Measurements from ENCODE around the gene ACTG1. TPM values are rescaled to one million over a fixed set of nuclear protein-coding genes. Genes with fewer than 3 reads are reported as not detected.

Gene ACTG1
- total and polyA plus RNA-seq, 2 of the 13 experiments (the other 11 are each of a cell fraction or from before 2014, with no cell fraction given), result 973 to 1,138 TPM

- in situ Hi-C loops (cut with HindIII; ENCODE audit: extremely low pct_ligation_motif_present, low pct_unique_long_range_greater_than_20kb) (no loop called here), intact Hi-C loops (cut with micrococcal nuclease; ENCODE audit: unreplicated experiment) (no loop called here)
- ChIA-PET POLR2A (interaction anchor here (1.4 kb wide), 1 partner anchor 9 kb away, joined by 5 read pairs; no protein-coding TSS in a partner anchor), CTCF (ENCODE audit: low intra/inter-chr PET ratio, low total read pairs) (no interaction called here)
- WGBS (ENCODE audit: low lambda C conversion rate), result 35% methylated on average over 35 of the region's 42 CpGs
- peaks cover 15% of the 10 kb centered on the region; the same call in 1 of the 2 replicates for H3K9me3 ChIP-seq (ENCODE audit: low read length)
- no peak for FAIRE-seq
- no peak within 1 kb of the TSS for H2AFZ ChIP-seq (ENCODE audit: low read length)
- H3K79me2 ChIP-seq (ENCODE audit: insufficient read depth, low read length), result no peaks in the 10 kb centered on the region
- peak; percentile 54 for ATAC-seq
- H3K4me2 ChIP-seq (ENCODE audit: low read depth, low read length), result peak within 1 kb of the TSS; percentile 48
- H3K36me3 ChIP-seq (replicated peaks in 1 of 2; ENCODE audit: control insufficient read depth in 1 of 2, insufficient read depth in 2 of 2, low read length in 2 of 2), result no peaks in the 10 kb centered on the region
- no peak within 1 kb of the TSS for H3K9ac ChIP-seq (ENCODE audit: insufficient read depth, low read depth, low read length)
- H3K4me3 ChIP-seq (replicated peaks in 1 of 3; ENCODE audit: insufficient read depth in 1 of 3, low read depth in 2 of 3, low read length in 3 of 3), result peak within 1 kb of the TSS in 2 of 3 experiments; percentile 17 to 57; a peak in 2 of 6 replicates
- no peak for DNase-seq (ENCODE audit: low spot score)
- H4K20me1 ChIP-seq (ENCODE audit: insufficient read depth, low read length), result peaks cover 5% of the 10 kb centered on the region; the same call in 1 of the 2 replicates
- peaks cover 19 to 70% of the 10 kb centered on the region in 2 experiments for H3K27me3 ChIP-seq (ENCODE audit: control insufficient read depth in 1 of 2, insufficient read depth in 2 of 2, low read length in 2 of 2)
- H3K27ac ChIP-seq (ENCODE audit: extremely low read length, insufficient read depth, low read length), result no peak within 1 kb of the TSS
- H3K4me1 ChIP-seq (ENCODE audit: insufficient read depth, low read length), result peaks cover 23% of the 10 kb centered on the region
- BruUV-seq (replicated peaks), result no TSS peak
- TF ChIP-seq GPBP1L1 (CRISPR knock-in tag; IDR thresholded peaks at IDR 0.05) (no peak), TCF7L2 (IDR thresholded peaks at IDR 0.05; ENCODE audit: low read depth, low read length) (no peak), ARNTL (CRISPR knock-in tag; IDR thresholded peaks at IDR 0.05) (no peak), RAD51 (IDR thresholded peaks at IDR 0.05; ENCODE audit: borderline replicate concordance) (no peak), TCF12 (IDR thresholded peaks at IDR 0.05) (no peak), TCF12 (CRISPR knock-in tag; IDR thresholded peaks at IDR 0.05) (no peak), HNRNPLL (IDR thresholded peaks at IDR 0.05; ENCODE audit: low read depth, low read length, poor library complexity, severe bottlenecking) (no peak), ZNF12 (CRISPR knock-in tag; IDR thresholded peaks at IDR 0.05) (no peak), ZNF451 (CRISPR knock-in tag; IDR thresholded peaks at IDR 0.05) (no peak), SATB2 (CRISPR knock-in tag; IDR thresholded peaks at IDR 0.05) (no peak), HMGXB4 (CRISPR knock-in tag; IDR thresholded peaks at IDR 0.05; ENCODE audit: borderline replicate concordance in 1 of 2, low read depth in 1 of 2) (no peak), ZFY (CRISPR knock-in tag; IDR thresholded peaks at IDR 0.05) (peak; percentile 3), ZNF354B (CRISPR knock-in tag; IDR thresholded peaks at IDR 0.05) (no peak), SOX6 (IDR thresholded peaks at IDR 0.05) (no peak), SOX6 (CRISPR knock-in tag; IDR thresholded peaks at IDR 0.05) (no peak), SRSF9 (IDR thresholded peaks at IDR 0.05; ENCODE audit: borderline replicate concordance, insufficient read depth, low read depth, low read length, poor library complexity, severe bottlenecking) (no peak), NFE2L1 (CRISPR knock-in tag; IDR thresholded peaks at IDR 0.05; ENCODE audit: borderline replicate concordance) (no peak), ZFP1 (CRISPR knock-in tag; IDR thresholded peaks at IDR 0.05) (no peak), KDM3A (CRISPR knock-in tag; IDR thresholded peaks at IDR 0.05; ENCODE audit: low read depth) (0 out of 2 replicates have a peak, but pooled peaks have one; percentile 12), BRF2 (CRISPR knock-in tag; IDR thresholded peaks at IDR 0.05) (no peak)
- TF ChIP-seq, protein P1, sequence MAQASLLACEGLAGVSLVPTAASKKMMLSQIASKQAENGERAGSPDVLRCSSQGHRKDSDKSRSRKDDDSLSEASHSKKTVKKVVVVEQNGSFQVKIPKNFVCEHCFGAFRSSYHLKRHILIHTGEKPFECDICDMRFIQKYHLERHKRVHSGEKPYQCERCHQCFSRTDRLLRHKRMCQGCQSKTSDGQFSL (CRISPR knock-in tag; IDR thresholded peaks at IDR 0.05), result no peak
Observed at GRCh38 chr17:81527591-81528383, 15.2 kb upstream of the ACTG1 start, which contains the start of gene FSCN2. Gene FSCN2, plus strand, starts transcription at chr17:81528377. Its CDS starts 155 bp downstream, at chr17:81528532.
